Lower leg skin (tissue), 3 donors: ENCODE results near the gene HHIP.

ENCODE experiments used
- CTCF ChIP-seq, 3 donors: fragments of 450-650 bp; IDR thresholded peaks; one replicate each; pipeline ENCODE4 v1.5.1; 2016; ENCODE audit warnings: antibody characterized with exemption in 3 of 3, mild to moderate bottlenecking in 3 of 3, moderate library complexity in 2 of 3
- POLR2A ChIP-seq, 2 donors: fragments of 450-650 bp; IDR thresholded peaks; one replicate each; pipeline ENCODE4 v1.6.1; 2016 to 2017; ENCODE audit warnings: antibody characterized with exemption in 2 of 2, mild to moderate bottlenecking in 1 of 2, moderate library complexity in 1 of 2

GRCh38 chr4:144757969-144758368 lies 112.0 kb downstream of the HHIP start:
- TF ChIP-seq CTCF (IDR thresholded peaks at IDR 0.05), result no peak
- TF ChIP-seq POLR2A (IDR thresholded peaks at IDR 0.05), result no peak
